Activated T-cell treated with anti-CD3 and anti-CD28 coated beads, Interleukin-2, amount 50 U/mL, for 24 hours (primary cell): ENCODE results near the gene KCNH6.
A peak's percentile ranks its signal among the peaks of the same experiment; 100 is the strongest.

Experiments used
- DNase-seq: peaks from one replicate; pipeline ENCODE4 v3.0.0-alpha.2; 2020
- H3K27ac Mint-ChIP-seq: 2 replicates; pipeline ENCODE4 v1.8.0; 2020; ENCODE audit warnings: mild to moderate bottlenecking, mixed read lengths
- H3K27me3 Mint-ChIP-seq: 2 replicates; pipeline ENCODE4 v1.8.0; 2020; ENCODE audit warnings: mixed read lengths
- H3K36me3 Mint-ChIP-seq: 2 replicates; pipeline ENCODE4 v1.8.0; 2020; ENCODE audit warnings: low read depth, mixed read lengths
- H3K4me1 Mint-ChIP-seq: 2 replicates; pipeline ENCODE4 v1.8.0; 2020; ENCODE audit warnings: low read depth, mixed read lengths
- H3K4me3 Mint-ChIP-seq: 2 replicates; pipeline ENCODE4 v1.8.0; 2020; ENCODE audit warnings: mild to moderate bottlenecking, moderate library complexity, mixed read lengths
- H3K9me3 Mint-ChIP-seq: 2 replicates; pipeline ENCODE4 v1.8.0; 2020; ENCODE audit warnings: mixed read lengths

KCNH6 gene

GRCh38 chr17:63531022-63531965 is 8.1 kb downstream of the KCNH6 start:
- Mint-ChIP-seq H3K36me3 (no peaks in the 10 kb centered on the region), H3K9me3 (no peaks in the 10 kb centered on the region), H3K27ac (no peak overlapping the region), H3K27me3 (peaks cover 4% of the 10 kb centered on the region), H3K4me3 (no peak overlapping the region), H3K4me1 (no peaks in the 10 kb centered on the region)
- DNase-seq, result no peak

- Mint-ChIP-seq H3K36me3 (no peaks in the 10 kb centered on the region), H3K4me3 (no peak overlapping the region), H3K4me1 (peaks cover 3% of the 10 kb centered on the region), H3K9me3 (no peaks in the 10 kb centered on the region), H3K27me3 (peaks cover 15% of the 10 kb centered on the region), H3K27ac (no peak overlapping the region)
- DNase-seq, result no peak
Observed at GRCh38 chr17:63533433-63534077, 10.4 kb downstream of the KCNH6 start.

DNA sequence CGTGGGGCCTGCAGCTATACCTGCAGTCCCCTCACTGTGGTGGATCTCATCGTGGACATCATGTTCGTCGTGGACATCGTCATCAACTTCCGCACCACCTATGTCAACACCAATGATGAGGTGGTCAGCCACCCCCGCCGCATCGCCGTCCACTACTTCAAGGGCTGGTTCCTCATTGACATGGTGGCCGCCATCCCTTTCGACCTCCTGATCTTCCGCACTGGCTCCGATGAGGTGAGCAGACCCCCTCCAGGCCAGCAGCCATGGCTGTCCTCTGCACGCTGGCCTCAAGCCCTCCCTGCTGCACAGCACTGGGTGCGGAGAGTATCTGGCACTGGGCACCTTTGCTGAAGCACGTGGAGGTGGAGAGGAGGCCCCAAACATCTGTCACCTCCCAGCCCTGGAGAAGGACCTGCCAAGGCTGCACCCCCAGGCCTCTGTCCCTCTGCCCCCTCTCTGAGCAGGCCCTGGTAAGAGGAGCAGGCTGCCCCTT is 11.0 kb downstream of the KCNH6 start:
- no peak overlapping the region for H3K4me3 Mint-ChIP-seq
- H3K27ac Mint-ChIP-seq, result no peak overlapping the region
- no peak for DNase-seq
- peaks cover 4% of the 10 kb centered on the region for H3K4me1 Mint-ChIP-seq
- peaks cover 21% of the 10 kb centered on the region for H3K27me3 Mint-ChIP-seq
- H3K9me3 Mint-ChIP-seq, result no peaks in the 10 kb centered on the region
- no peaks in the 10 kb centered on the region for H3K36me3 Mint-ChIP-seq

DNA sequence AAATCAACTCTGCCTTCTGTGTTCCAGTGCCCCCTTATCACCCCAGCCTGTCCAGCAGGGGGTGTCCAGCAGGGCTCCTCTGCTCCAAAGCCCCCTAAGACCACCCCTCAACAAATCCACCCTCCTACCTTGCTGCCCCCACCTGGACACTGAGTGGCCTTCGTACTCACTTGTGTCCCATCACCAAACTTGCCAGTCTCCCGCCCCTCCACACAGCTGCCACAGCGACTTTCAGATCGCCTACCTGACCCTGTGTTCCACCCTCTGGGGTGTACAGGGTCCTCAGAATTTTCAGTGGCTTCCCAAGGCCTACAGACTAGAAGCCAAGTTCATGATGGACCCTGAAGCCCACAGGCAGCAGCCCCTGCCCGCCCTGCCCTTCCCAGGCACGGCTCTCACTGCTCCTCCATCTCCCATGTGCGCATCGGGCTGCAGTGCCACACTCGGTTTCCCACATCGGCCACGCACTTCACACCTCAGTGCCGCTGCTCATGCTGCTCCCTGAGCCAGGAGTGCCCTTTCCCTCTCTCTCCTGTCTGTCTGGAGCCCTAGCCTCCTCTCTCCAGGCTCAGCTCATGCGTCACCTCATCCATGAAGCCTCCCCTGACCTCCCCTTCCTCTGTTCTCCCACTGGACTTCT is 11.8 kb downstream of the KCNH6 start:
- peaks cover 29% of the 10 kb centered on the region for H3K27me3 Mint-ChIP-seq
- H3K4me3 Mint-ChIP-seq, result no peak overlapping the region
- peaks cover 4% of the 10 kb centered on the region for H3K4me1 Mint-ChIP-seq
- no peaks in the 10 kb centered on the region for H3K36me3 Mint-ChIP-seq
- no peak overlapping the region for H3K27ac Mint-ChIP-seq
- no peaks in the 10 kb centered on the region for H3K9me3 Mint-ChIP-seq
- no peak for DNase-seq

DNA sequence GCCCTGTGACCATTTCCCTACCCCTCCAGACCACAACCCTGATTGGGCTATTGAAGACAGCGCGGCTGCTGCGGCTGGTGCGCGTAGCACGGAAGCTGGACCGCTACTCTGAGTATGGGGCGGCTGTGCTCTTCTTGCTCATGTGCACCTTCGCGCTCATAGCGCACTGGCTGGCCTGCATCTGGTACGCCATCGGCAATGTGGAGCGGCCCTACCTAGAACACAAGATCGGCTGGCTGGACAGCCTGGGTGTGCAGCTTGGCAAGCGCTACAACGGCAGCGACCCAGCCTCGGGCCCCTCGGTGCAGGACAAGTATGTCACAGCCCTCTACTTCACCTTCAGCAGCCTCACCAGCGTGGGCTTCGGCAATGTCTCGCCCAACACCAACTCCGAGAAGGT is 12.5 kb downstream of the KCNH6 start:
- Mint-ChIP-seq H3K27me3 (peaks cover 32% of the 10 kb centered on the region), H3K4me3 (no peak overlapping the region), H3K9me3 (no peaks in the 10 kb centered on the region), H3K27ac (no peak overlapping the region), H3K36me3 (no peaks in the 10 kb centered on the region), H3K4me1 (peaks cover 4% of the 10 kb centered on the region)
- no peak for DNase-seq

DNA sequence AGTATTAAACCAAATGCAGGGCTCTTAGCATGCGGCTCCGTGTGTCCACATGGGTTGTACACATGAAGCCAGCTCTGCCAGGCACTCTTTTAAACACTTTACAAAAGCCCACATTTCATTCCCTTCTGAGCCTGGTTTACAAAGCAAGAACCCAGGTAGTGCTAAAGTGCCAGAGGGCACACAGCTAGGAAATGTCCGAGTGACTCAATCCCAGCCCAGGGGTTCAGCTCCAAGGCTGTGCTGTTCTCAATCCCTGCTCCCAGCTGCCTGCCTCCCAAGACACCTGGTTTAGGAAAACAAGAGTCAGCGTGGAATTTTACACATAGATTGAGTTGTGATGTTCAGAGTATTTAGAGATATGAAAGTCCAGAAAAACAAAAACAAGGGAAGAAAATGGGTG is 13.8 kb downstream of the KCNH6 start:
- H3K4me3 Mint-ChIP-seq, result no peak overlapping the region
- no peak overlapping the region for H3K27ac Mint-ChIP-seq
- H3K4me1 Mint-ChIP-seq, result peaks cover 4% of the 10 kb centered on the region
- H3K36me3 Mint-ChIP-seq, result no peaks in the 10 kb centered on the region
- DNase-seq, result no peak
- H3K9me3 Mint-ChIP-seq, result no peaks in the 10 kb centered on the region
- H3K27me3 Mint-ChIP-seq, result peaks cover 36% of the 10 kb centered on the region

- H3K27ac Mint-ChIP-seq, result no peak overlapping the region
- H3K36me3 Mint-ChIP-seq, result no peaks in the 10 kb centered on the region
- peaks cover 4% of the 10 kb centered on the region for H3K4me1 Mint-ChIP-seq
- no peaks in the 10 kb centered on the region for H3K9me3 Mint-ChIP-seq
- peaks cover 36% of the 10 kb centered on the region for H3K27me3 Mint-ChIP-seq
- peak overlapping the region; percentile 36 for H3K4me3 Mint-ChIP-seq
- peak; percentile 45 for DNase-seq
Observed at GRCh38 chr17:63537991-63538692, 15.0 kb downstream of the KCNH6 start.

DNA sequence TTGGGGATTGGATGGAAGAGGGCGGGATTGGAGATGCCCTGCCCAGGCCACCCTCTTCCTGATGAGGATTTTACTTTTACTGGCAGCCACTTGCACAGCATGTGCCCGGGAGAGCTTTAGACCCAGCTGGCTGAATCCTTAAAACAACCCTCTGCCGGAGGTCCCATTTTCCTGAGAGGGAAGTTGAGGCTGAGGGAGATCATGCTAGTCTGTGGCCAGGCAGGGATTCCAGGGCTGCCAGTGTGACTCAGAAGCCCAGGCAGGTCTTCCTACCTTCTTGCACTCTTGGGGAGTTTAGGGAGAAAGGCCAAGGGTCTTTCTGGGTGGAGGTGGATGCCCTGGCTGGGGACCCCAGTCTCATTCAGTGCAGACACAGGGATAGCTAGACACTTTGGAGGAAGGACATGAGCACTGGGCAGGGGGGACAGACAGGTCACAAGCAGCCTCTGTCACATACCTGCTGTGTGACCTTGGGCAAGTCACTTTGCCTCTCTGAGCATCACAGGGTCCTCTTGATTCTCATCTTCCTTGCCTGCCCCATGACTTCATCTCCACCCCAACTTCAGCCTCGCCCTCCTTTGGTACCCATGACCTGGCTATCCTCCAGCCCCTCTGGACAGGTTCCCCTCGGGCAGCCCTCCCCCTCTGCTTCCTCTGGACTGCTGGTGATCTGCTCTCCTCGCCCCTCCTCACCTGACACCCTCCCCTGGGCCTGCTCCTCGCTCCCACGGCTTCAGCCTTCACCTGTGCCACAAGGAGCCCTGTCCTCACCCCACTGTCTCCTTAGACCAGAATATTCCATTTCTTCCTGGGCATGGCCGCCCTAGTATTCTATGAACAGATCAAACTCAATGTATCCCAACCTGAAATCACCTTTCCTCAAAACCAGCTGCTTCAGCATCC is 15.8 kb downstream of the KCNH6 start:
- Mint-ChIP-seq H3K4me1 (peaks cover 4% of the 10 kb centered on the region), H3K27me3 (peaks cover 36% of the 10 kb centered on the region), H3K27ac (no peak overlapping the region), H3K9me3 (no peaks in the 10 kb centered on the region), H3K36me3 (no peaks in the 10 kb centered on the region), H3K4me3 (peak overlapping the region; percentile 33)
- no peak for DNase-seq

- Mint-ChIP-seq H3K9me3 (no peaks in the 10 kb centered on the region), H3K27me3 (peaks cover 36% of the 10 kb centered on the region), H3K4me1 (peaks cover 4% of the 10 kb centered on the region), H3K4me3 (no peak overlapping the region), H3K36me3 (no peaks in the 10 kb centered on the region), H3K27ac (no peak overlapping the region)
- DNase-seq, result no peak
Observed at GRCh38 chr17:63540590-63540989, 17.4 kb downstream of the KCNH6 start.

- Mint-ChIP-seq H3K27ac (no peak overlapping the region), H3K4me3 (no peak overlapping the region), H3K4me1 (peaks cover 4% of the 10 kb centered on the region), H3K36me3 (no peaks in the 10 kb centered on the region), H3K9me3 (no peaks in the 10 kb centered on the region), H3K27me3 (peaks cover 33% of the 10 kb centered on the region)
- DNase-seq, result no peak
Observed at GRCh38 chr17:63542218-63542545, 19.0 kb downstream of the KCNH6 start.

DNA sequence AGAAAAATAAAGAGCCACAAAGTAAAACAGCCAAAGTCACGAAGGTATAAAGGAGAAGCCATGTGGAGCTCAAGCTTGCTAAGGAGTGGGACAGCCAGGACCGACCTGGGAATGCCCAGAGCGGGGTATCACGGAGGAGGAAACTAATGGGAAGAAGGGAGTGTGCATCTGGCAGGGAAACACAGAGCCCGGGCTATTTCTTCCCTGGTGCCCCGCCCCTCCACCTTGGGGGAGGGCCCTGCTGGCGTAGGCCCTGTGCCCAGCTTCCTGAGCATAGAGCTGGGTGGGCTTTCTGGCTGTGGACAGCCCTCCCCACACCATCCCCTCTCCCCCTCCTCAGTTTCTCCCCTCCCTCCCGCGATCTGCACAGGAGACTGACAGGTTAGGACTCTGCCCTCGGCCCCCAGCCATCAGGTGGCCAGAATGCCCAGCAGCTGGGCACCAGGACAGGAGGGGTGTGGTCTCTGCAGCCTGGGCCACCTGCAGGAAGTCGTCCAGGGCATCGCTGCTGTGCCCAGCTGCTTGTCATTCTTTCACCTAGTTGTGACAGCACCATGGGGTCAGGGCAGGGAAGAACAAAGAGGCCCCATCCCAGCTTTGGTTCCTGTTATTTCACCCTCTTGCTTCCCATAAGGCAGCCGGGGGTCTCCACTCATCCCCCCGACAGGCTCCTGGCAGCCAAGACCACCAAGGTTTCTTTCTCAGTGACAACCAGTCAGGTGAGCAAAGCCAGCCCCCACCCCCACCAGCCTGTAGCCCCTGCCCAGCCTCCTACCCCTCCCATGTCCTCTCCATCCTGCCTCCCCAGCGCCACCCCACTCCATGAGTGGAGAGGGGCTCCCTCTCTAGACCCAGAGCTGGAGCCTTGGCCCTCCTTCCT is 20.0 kb downstream of the KCNH6 start:
- Mint-ChIP-seq H3K9me3 (no peaks in the 10 kb centered on the region), H3K4me3 (no peak overlapping the region), H3K36me3 (no peaks in the 10 kb centered on the region), H3K4me1 (peaks cover 4% of the 10 kb centered on the region), H3K27ac (no peak overlapping the region), H3K27me3 (peaks cover 24% of the 10 kb centered on the region)
- DNase-seq, result no peak

DNA sequence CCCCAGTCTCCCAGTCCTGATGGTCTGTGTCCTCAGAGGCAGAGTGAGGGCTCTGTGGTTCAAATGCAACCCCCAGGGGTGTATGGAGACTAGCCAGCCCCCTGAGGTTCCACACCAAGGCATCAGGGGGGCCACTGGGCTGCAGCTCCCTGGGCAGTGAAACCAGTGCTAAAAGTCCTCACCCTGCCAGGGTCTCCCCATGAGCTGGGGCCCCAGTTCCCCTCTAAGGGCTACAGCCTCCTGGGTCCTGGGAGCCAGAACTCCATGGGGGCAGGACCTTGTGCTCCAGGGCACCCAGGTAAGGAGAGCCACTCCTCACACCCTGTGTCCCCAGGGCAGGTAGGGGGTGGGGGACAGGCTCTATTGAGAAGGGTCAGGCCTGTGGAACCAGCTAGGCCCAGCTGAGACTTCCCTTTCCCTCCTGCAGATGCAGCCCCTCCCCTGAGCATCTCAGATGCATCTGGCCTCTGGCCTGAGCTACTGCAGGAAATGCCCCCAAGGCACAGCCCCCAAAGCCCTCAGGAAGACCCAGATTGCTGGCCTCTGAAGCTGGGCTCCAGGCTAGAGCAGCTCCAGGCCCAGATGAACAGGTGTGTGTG is 20.8 kb downstream of the KCNH6 start:
- peaks cover 17% of the 10 kb centered on the region for H3K27me3 Mint-ChIP-seq
- H3K27ac Mint-ChIP-seq, result no peak overlapping the region
- H3K4me3 Mint-ChIP-seq, result no peak overlapping the region
- no peaks in the 10 kb centered on the region for H3K4me1 Mint-ChIP-seq
- H3K9me3 Mint-ChIP-seq, result no peaks in the 10 kb centered on the region
- DNase-seq, result no peak
- no peaks in the 10 kb centered on the region for H3K36me3 Mint-ChIP-seq
